Body of pancreas (tissue), 4 donors: Measurements from ENCODE around the gene WFS1.

ENCODE experiments used
- CTCF ChIP-seq, 7 experiments: fragments of 450-650 bp in 4 of 7; fragments of 200-600 bp in 3 of 7; sonication (generic) in 3 of 7; IDR thresholded peaks; one replicate each; pipeline ENCODE4 v1.5.1; 2016 to 2019; ENCODE audit warnings: antibody characterized with exemption in 7 of 7
- POLR2A ChIP-seq, 3 donors: fragments of 450-650 bp; IDR thresholded peaks; one replicate each; pipeline ENCODE4 v1.6.1; 2016; ENCODE audit warnings: antibody characterized with exemption in 3 of 3, mild to moderate bottlenecking in 2 of 3

DNA sequence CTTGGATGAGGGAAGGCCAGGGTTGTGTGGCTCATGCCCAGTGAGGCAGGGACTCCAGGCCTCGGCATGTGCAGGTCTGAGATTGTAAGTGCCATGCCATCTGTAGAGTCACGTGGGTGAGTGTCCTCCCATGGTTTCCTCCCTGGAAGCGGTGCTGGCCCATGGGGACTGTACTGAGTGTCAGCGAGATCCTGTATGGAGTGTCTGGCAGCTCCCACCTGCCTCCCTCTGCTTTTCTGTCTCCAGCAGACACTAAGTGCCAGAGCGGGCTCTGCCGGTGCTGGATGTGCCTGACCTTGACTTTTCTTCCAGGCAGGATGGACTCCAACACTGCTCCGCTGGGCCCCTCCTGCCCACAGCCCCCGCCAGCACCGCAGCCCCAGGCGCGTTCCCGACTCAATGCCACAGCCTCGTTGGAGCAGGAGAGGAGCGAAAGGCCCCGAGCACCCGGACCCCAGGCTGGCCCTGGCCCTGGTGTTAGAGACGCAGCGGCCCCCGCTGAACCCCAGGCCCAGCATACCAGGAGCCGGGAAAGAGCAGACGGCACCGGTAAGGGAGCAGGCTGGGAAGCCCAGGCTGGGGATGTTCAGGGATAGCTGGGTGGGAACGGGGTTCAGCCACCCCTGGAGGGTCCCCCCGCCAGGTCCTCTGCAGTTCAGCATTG lies 7.6 kb downstream of the WFS1 start:
- TF ChIP-seq CTCF (IDR thresholded peaks at IDR 0.05) (no peak), POLR2A (IDR thresholded peaks at IDR 0.05) (no peak)
